ENCODE data around the gene ZNF526. TPM values are rescaled to one million over a fixed set of nuclear protein-coding genes. Genes with fewer than 3 reads are reported as not detected.

ZNF526 gene
- total and polyA plus RNA-seq, 8 donors = 2.4 to 7.5 (median 5.6) TPM

- no peak for TF ChIP-seq CTCF (IDR thresholded peaks at IDR 0.05)
- Histone ChIP-seq H3K36me3 (no peaks in the 10 kb centered on the region), H3K27ac (no peak overlapping the region), H3K27me3 (peaks cover 0 to 10% (median 3%) of the 10 kb centered on the region in 4 donors), H3K4me1 (no peaks in the 10 kb centered on the region), H3K4me3 (no peak overlapping the region), H3K9me3 (no peaks in the 10 kb centered on the region)
- 17 to 30% methylated on average over 3 of the region's 3 CpGs for WGBS, 2 donors
- ATAC-seq (no peak), DNase-seq (no peak), FAIRE-seq (no peak)
- intact Hi-C loops (cut with DNase I) = no loop called here
Measured at GRCh38 chr19:42177686-42178019, 42.5 kb upstream of the ZNF526 start.

GRCh38 chr19:42178791-42179674 is 41.1 kb upstream of the ZNF526 start:
- FAIRE-seq (no peak), ATAC-seq (no peak), DNase-seq (no peak)
- Histone ChIP-seq H3K27ac (no peak overlapping the region), H3K27me3 (peaks cover 0 to 10% (median 3%) of the 10 kb centered on the region in 4 donors), H3K9me3 (no peaks in the 10 kb centered on the region), H3K4me3 (no peak overlapping the region), H3K4me1 (no peaks in the 10 kb centered on the region), H3K36me3 (no peaks in the 10 kb centered on the region)
- intact Hi-C loops (cut with DNase I) = no loop called here
- TF ChIP-seq CTCF (IDR thresholded peaks at IDR 0.05) = no peak
- WGBS, 2 donors = 10% methylated on average over 13 of the region's 13 CpGs

GRCh38 chr19:42184401-42184861 is 35.7 kb upstream of the ZNF526 start:
- peak; percentile 85 to 89 (median 88) for TF ChIP-seq CTCF (IDR thresholded peaks at IDR 0.05)
- DNase-seq (peak; percentile 63 to 90 (median 82)), ATAC-seq (peak; percentile 81 to 98 (median 94)), FAIRE-seq (no peak)
- Histone ChIP-seq H3K27ac (no peak overlapping the region), H3K27me3 (peaks cover 0 to 10% (median 3%) of the 10 kb centered on the region in 4 donors), H3K4me3 (no peak overlapping the region), H3K4me1 (no peaks in the 10 kb centered on the region), H3K9me3 (no peaks in the 10 kb centered on the region), H3K36me3 (no peaks in the 10 kb centered on the region)
- intact Hi-C loops (cut with DNase I) = loop anchor here (5.0 to 10.0 kb wide), 2 partner anchors 50 to 52 kb away; partner anchors contain the start of gene POU2F2 (in 3 of the 3)
- 0% methylated on average over 1 of the region's 1 CpG for whole genome bisulfite sequencing, 2 donors

GRCh38 chr19:42185277-42185676 is 34.8 kb upstream of the ZNF526 start:
- no peaks in the 10 kb centered on the region for H3K36me3 ChIP-seq
- peaks cover 0 to 4% (median 0%) of the 10 kb centered on the region in 4 donors for H3K27me3 ChIP-seq
- no peak overlapping the region for H3K27ac ChIP-seq
- DNase-seq (no peak), ATAC-seq (peak in 2 of 4 donors; percentile 59), FAIRE-seq (no peak)
- TF ChIP-seq CTCF (IDR thresholded peaks at IDR 0.05) = no peak
- intact Hi-C loops (cut with DNase I) = loop anchor here in 1 of 3 donors (10.0 kb wide), 1 partner anchor 50 kb away; the partner anchor contains the start of gene POU2F2
- no peaks in the 10 kb centered on the region for H3K9me3 ChIP-seq
- H3K4me3 ChIP-seq = no peak overlapping the region
- no peaks in the 10 kb centered on the region for H3K4me1 ChIP-seq

GRCh38 chr19:42188665-42189064 is 31.4 kb upstream of the ZNF526 start:
- WGBS, 2 donors = 51 to 58% methylated on average over 1 of the region's 1 CpG
- no peak for TF ChIP-seq CTCF (IDR thresholded peaks at IDR 0.05)
- intact Hi-C loops (cut with DNase I) = loop anchor here in 1 of 3 donors (10.0 kb wide), 1 partner anchor 54 kb away; the partner anchor contains the start of gene POU2F2
- Histone ChIP-seq H3K4me3 (no peak overlapping the region), H3K4me1 (no peaks in the 10 kb centered on the region), H3K36me3 (no peaks in the 10 kb centered on the region), H3K9me3 (no peaks in the 10 kb centered on the region), H3K27ac (no peak overlapping the region), H3K27me3 (no peaks in the 10 kb centered on the region)
- no peak for FAIRE-seq
- no peak for DNase-seq
- no peak for ATAC-seq
